LNCAP (cell line): ENCODE measurements around the gene FUT3.

ENCODE experiments used
- TF ChIP-seq, protein P1 (sequence below): fragments of 450-650 bp; IDR thresholded peaks from 2 replicates; pipeline ENCODE4 v1.5.1; 2017; ENCODE audit warnings: mild to moderate bottlenecking

The FUT3 gene

DNA sequence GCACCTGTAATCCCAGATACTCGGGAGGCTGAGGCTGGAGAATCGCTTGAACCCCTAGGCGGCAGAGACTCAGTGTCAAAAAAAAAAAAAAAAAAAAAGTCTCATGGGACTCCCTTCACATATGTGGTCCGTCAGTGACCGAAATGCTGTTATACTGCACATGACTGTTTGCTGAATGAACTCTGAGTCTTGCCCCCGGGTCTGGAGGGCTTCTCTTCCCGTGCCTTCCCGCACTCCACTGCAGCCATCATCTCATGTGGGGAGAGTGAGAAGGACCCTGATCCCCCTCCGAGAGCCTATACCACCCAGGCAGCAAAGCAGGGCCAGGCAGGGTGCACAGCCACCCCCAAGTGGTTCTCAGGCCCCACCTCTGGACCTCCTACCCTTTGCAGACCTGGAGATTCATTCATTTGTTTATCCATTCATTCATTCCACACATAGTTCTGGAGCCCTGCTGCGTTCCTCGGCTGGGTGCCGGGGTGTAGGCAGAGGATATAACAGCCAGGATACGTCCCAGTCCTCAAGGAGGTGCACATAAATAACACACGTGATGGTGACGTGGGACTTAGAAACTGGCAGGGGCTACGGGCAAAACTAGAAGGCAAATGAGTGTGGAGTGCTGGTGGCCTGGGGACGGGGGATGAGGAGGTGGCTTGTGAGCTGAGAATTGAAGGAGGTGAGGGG is 38.2 kb upstream of the FUT3 start:
- TF ChIP-seq, protein P1, sequence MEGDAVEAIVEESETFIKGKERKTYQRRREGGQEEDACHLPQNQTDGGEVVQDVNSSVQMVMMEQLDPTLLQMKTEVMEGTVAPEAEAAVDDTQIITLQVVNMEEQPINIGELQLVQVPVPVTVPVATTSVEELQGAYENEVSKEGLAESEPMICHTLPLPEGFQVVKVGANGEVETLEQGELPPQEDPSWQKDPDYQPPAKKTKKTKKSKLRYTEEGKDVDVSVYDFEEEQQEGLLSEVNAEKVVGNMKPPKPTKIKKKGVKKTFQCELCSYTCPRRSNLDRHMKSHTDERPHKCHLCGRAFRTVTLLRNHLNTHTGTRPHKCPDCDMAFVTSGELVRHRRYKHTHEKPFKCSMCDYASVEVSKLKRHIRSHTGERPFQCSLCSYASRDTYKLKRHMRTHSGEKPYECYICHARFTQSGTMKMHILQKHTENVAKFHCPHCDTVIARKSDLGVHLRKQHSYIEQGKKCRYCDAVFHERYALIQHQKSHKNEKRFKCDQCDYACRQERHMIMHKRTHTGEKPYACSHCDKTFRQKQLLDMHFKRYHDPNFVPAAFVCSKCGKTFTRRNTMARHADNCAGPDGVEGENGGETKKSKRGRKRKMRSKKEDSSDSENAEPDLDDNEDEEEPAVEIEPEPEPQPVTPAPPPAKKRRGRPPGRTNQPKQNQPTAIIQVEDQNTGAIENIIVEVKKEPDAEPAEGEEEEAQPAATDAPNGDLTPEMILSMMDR, result no peak

DNA sequence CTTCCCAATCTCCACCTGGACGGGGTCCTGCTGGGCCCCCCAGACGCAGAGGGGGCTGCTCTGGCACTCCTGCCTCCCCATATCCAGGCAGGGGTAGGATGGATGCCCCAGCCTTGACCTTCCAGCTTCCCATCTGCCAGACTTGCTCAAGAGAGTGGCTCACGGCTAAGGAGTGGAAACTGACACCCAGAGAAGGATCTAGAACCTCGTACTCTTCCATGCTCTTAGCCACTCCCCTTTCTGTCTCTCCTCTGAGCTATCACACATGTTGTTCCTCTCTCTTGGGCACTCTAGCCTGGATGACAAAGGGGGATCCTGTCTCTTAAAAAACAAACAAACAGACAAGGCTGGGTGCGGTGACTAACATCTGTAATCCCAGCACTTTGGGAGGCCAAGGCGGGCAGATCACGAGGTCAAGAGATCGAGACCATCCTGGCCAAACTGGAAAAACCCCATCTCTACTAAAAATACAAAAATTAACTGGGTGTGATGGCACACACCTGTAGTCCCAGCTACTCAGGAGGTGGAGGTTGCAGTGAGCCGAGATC is 31.2 kb upstream of the FUT3 start:
- TF ChIP-seq, protein P1, result no peak

DNA sequence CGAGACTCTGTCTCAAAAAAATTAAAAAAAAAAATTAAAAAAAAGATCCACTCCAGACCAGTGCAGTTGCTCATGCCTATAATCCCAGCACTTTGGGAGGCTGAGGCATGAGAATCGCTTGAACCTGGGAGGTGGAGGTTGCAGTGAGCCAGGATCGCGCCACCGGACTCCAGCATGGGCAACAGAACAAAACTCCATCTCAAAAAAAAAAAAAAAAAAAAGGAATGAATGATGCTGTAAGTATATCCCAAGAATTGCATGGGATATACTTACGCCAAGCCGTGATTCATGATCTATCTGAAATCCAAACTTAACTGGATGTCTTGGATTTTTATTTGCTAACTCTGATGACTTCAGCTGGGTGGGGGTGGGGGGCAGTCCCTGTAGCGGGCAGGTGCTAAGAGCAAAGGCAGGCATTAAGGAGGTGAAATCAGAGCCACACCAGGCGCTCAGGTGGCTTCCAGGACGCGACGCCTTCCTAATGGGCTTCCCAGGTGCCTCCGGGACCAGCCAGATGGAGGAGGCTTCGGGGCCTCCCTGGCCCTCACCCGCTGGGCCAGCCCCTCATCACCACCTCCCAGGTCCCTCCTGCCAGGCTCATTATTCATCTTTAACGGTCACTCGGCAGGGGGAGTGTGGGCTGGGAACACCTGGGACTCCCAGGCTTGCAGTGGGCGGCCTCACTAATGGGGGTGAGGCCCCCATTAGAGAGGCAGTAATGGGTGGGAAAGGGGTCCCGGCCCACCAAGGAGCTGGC is 30.5 kb upstream of the FUT3 start:
- TF ChIP-seq, protein P1, result no peak

DNA sequence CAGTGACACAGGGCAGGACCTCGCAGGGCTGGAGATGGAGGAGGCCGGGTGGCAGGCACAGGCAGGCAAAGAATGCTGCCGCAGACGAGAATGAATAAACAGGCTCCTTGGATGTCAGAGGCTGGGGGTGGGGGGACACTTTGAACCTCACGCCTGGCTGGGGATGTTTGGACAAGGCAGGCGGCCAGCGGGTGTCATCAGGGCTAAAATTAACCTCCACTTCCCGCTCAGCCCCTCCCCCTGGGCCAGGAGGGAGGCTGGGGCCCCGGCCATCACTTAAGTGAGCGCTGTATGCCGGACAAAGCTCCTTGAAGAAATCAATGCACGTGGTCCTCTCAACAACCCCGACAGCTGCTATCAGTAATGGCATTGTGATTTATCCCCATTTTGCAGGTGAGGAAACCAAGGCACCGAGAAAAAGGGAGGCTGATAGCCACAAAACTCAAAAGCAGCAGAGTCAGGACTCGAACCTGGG is 29.4 kb upstream of the FUT3 start:
- TF ChIP-seq, protein P1, result no peak

DNA sequence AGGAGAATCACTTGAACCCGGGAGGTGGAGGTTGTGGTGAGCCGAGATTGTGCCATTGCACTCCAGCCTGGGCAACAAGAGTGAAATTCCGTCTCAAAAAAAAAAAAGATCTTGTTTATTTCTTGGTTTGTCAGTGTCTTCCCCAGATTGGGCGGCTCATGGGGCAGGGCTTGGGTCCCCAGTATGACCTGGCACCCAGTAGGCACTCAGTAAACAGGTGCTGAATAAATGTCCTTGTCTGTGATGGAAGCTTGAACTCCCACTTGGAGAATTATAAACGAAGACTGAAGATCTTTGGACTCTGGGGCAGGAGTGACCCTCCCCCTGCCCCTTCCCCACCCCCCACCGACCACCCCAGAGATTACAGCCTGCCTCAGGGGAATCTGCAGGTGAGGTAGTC is 28.9 kb upstream of the FUT3 start:
- TF ChIP-seq, protein P1, result no peak

DNA sequence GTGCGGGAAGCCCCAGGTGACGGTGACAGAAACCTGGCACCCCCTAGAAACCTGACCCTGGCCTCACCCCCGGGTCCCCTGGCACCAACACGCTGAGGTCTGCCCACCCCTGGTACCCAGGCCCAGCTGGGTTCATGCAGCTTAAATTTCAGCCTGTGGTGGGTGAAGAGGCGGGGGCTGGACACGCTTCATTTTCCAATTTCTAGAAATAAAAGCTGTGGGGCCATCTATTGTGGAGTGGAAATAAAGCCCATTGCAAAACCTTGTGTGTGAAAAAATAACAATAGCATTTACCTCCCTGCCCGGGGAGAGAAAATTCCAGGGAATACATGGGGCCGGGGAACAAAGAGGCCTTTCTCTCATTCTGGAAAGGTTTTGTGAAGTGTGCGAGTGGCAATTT is 26.6 kb upstream of the FUT3 start:
- TF ChIP-seq, protein P1, result no peak

DNA sequence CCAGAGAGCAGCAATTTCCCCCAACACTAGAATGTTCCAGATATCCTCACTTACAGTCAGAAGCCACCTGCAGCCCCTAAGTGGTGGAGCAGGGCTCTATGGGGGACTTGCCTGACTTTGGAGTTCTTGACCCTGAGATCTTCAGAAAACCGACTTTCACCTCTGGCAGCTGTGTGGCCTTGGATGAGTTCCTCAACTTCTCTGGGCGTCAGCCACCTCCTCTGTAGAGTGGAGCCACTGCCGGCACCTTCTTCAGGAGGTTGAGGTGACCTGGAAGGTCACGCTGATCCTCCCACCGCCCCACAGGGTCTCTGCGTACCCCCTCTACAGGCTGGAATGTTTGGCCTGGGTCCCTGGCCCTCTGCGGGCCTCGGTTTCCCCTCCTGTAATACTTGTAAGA is 26.2 kb upstream of the FUT3 start:
- TF ChIP-seq, protein P1, result no peak
